22Rv1 (cell line): ENCODE data around the gene DNAH8.

Source experiments
- H3K27ac ChIP-seq: fragments of 450-650 bp; 2 replicates; pipeline ENCODE4 v1.5.1; 2017
- ZFX ChIP-seq: fragments of 450-650 bp; IDR thresholded peaks from 2 replicates; pipeline ENCODE4 v1.6.1; 2017; ENCODE audit warnings: antibody characterized with exemption, borderline replicate concordance
- TF ChIP-seq, protein P1 (sequence below): fragments of 450-650 bp; IDR thresholded peaks from 2 replicates; pipeline ENCODE4 v1.5.1; 2017; ENCODE audit warnings: mild to moderate bottlenecking

The DNAH8 gene

DNA sequence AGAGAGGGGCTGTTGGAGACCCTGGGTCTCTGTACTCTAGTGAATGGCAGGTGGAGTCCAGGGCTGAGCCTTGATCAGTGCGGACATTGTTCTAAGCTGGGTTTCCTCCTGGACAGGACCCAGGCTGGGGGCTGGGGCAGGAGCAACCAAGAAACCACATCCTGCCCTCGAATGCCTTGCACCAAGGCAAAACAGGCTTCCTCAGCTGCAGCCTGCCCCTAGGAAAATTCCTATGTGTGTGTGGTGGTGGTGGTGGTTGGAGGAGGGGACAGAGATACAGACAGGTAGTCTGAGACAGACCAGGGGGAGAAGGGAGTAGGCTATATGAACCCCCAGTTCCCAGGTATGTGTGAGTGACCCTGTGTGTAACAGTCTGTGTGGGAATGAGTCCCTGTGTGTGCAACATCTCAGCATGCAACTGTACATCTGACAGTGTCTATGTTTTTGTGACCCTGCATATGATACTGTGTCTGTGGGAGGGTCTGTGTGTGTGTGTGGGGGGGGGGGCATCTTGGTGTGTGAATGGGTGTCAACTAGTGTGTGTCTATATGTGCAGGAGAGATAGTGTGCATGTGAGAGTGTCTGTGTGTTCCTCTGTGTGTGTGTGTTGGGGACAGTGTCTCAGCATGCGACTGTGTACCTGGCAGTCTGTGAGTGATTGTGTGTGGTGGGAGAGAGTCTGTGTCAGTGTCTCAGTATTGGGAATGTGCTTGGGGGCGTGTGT lies 336.4 kb downstream of the DNAH8 start:
- TF ChIP-seq ZFX, result no peak
- H3K27ac ChIP-seq, result no peak overlapping the region

DNA sequence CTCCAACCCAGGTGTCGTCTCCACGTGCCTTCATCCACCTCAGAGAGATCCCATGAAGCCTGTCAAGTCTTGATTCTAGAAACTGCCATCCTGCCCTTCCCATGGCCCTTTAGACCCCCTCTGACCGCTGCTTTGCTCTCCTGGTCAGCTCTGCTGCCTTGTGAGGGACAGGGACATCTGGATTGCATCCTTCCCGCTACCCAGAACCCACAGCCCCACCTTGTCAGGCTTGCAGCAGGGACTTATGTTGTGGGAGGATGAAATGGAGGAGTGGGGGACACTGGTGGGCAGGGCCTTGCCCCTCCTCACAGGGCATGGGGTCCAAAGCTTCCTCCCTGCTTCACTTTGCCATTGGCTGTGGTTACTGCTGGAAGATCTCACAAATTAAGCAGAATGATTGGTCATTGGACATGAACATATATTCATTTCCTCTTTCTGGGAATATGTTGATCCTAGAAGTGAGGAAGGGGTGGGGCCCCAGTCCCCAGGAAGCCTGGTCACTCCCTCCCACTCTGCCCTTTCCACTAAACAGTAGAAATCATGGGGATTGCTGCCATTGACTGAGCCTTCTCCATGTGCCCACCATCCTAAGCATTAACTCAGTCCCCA lies 338.0 kb downstream of the DNAH8 start:
- no peak overlapping the region for H3K27ac ChIP-seq
- no peak for TF ChIP-seq ZFX
- TF ChIP-seq, protein P1, sequence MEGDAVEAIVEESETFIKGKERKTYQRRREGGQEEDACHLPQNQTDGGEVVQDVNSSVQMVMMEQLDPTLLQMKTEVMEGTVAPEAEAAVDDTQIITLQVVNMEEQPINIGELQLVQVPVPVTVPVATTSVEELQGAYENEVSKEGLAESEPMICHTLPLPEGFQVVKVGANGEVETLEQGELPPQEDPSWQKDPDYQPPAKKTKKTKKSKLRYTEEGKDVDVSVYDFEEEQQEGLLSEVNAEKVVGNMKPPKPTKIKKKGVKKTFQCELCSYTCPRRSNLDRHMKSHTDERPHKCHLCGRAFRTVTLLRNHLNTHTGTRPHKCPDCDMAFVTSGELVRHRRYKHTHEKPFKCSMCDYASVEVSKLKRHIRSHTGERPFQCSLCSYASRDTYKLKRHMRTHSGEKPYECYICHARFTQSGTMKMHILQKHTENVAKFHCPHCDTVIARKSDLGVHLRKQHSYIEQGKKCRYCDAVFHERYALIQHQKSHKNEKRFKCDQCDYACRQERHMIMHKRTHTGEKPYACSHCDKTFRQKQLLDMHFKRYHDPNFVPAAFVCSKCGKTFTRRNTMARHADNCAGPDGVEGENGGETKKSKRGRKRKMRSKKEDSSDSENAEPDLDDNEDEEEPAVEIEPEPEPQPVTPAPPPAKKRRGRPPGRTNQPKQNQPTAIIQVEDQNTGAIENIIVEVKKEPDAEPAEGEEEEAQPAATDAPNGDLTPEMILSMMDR, result no peak

DNA sequence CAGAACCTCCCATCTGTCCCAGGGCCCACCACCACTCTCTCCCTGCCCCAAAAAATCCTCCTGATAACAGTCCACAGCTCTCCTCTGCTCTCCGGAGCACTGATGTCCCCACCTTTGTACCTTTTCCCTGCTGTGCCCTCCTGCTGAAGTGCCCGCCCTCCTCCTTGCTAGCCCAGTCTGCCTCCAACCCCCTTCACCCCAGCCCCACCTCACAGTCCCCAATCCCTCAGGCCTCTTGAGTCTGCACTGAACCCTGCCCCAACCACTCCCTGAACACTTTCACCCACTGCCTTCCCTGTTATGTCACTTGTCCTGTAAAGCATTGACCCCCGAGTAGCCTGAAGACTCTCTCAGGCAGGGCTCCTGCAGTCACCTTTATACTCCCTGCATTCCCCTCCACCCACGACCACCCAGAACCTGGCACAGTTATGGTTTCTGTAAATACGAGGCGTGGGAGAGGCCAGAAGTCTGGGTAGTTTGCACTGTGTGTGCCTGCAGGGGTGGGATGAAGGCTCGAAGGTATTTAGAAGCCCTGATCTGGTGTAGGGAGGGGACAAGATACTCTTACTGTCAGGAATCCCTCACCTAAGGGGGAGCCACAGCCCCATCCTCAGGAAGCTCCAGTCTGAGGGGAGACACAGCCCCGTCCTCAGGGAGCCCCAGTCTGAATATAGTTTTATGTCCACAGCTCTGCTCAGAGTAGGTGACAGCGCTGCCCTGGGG lies 338.9 kb downstream of the DNAH8 start:
- TF ChIP-seq, protein P1, result no peak
- no peak for TF ChIP-seq ZFX
- H3K27ac ChIP-seq, result no peak overlapping the region

DNA sequence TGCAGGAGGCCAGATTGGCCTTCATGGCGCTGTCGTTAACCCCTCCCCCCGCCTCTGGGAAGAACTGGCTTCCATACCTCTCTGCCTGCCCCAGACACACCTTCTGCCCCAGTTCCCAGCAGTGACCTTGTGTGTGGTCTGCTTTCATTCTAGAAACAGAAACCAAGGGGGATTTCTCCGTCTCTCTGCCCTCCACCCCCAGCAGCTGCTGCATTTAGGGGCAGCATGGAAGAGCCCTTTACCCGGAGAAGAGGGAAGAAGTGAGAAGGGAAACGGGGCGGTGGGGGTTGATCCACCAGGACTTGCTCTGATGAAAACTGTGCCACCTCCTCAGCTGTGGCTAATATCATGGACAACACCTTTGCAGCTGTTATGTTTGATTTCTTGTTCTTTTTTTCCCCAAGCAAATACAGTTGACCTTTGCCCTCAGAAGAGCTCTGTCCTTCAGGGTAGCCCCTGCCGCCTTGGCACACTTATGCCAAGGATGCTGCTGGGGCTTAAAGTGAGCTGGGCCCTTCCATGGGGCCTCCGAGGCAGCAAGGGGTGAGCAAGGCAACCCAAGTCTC lies 339.5 kb downstream of the DNAH8 start:
- no peak for TF ChIP-seq ZFX
- TF ChIP-seq, protein P1, result no peak
- H3K27ac ChIP-seq, result no peak overlapping the region

DNA sequence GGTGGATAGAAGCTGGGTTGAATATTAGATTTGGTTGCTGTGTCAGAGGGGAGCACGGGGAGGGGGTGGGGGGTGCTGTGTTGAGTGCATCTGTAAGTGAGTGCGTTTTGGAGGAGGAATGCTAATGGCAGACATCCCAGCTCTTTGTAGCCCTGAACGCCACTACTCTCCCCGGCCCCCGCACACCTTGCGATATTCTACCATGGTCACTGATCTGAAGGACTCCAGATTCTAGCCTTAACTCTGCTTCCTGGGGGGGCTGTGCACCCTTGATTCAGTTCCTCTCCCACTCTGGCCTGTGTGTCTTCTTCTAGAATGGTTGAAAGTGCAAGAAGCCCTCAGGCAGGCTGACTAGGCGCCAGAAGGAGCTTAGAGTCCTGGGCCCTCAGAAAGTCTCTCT lies 340.6 kb downstream of the DNAH8 start:
- TF ChIP-seq ZFX, result no peak
- TF ChIP-seq, protein P1, result no peak

DNA sequence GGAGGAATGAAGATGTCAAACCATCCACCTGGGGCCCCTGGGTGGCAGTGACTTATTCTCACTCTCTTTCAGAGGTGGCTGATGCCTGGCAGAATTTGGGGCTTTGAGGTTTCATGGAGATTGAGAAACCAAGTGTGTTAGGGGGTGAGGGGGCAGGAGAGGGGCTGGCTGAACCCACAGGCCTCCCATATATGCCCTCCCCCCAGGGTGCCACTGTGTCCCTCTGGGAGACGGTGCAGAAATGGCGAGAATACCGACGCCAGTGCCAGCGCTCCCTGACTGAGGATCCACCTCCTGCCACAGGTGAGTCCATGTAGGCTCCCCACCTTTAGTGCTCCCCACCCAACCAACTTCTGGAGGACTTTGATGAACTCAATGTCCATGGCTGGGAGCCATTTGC lies 341.1 kb downstream of the DNAH8 start:
- TF ChIP-seq ZFX, result no peak
- no peak overlapping the region for H3K27ac ChIP-seq

More for the DNA sequence above, 340.6 kb downstream of the DNAH8 start:
- H3K27ac ChIP-seq, result no peak overlapping the region

DNA sequence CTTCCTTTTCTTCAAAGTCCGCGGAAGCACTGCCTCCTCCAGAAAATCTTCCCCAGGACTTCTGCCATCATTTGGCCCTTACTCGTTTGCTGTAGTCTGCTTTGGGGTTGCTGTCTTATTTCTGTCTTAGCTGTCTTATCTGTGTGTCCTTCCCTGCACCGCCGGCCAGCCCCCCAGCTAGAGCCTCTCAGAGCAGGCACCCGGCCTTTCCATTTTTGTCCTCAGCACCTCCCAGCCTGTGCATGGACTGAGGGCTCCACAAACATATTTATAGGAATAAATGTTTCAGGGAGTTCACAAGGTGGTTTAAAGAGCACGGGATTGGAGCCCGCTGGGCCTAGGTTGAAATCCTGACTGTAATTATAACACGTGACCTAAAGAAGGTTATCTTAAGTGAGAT lies 341.6 kb downstream of the DNAH8 start:
- H3K27ac ChIP-seq, result no peak overlapping the region
- TF ChIP-seq ZFX, result no peak
- TF ChIP-seq, protein P1, result no peak
